Lower leg skin (tissue), 3 donors: ENCODE data around the gene TM9SF4.

Source experiments
- POLR2A ChIP-seq, 2 donors: fragments of 450-650 bp; IDR thresholded peaks; one replicate each; pipeline ENCODE4 v1.6.1; 2016 to 2017; ENCODE audit warnings: antibody characterized with exemption in 2 of 2, mild to moderate bottlenecking in 1 of 2, moderate library complexity in 1 of 2
- TF ChIP-seq, protein P1 (sequence below), 3 donors: fragments of 450-650 bp; IDR thresholded peaks; one replicate each; pipeline ENCODE4 v1.5.1; 2016; ENCODE audit warnings: antibody characterized with exemption in 3 of 3, mild to moderate bottlenecking in 3 of 3, moderate library complexity in 2 of 3

DNA sequence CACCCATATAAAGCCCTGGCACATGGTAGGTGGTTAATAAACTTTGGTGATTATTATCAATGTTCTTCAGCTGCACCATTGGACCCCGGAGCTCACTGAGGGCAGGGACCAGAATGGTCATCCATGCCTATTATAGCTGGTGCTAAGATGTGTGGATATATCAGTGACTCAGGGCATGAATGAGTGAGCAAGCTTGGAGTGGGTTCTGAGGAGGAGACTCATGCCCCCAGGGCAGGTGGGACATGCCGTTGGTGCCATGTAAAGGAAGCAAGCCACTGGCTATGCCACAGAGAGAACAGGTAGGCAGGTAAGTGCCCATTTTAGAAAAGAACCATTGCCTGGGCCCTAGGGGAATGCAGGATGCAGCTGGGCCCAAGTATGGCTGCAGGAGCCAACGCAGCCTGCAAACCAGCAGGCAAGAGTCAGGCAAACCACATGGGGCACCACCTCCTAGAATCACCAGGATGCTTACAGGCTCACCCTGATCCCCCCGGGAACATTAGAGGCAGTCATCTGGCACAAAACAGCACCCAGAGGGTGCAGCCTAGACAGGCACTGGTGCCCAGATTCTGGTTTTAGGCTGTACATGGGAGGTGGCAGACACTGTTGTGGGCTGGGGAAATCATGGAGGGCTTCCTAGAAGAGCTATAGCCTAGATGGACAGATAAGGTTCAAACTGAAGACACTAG lies 74.6 kb downstream of the TM9SF4 start:
- no peak for TF ChIP-seq POLR2A (IDR thresholded peaks at IDR 0.05)
- TF ChIP-seq, protein P1, sequence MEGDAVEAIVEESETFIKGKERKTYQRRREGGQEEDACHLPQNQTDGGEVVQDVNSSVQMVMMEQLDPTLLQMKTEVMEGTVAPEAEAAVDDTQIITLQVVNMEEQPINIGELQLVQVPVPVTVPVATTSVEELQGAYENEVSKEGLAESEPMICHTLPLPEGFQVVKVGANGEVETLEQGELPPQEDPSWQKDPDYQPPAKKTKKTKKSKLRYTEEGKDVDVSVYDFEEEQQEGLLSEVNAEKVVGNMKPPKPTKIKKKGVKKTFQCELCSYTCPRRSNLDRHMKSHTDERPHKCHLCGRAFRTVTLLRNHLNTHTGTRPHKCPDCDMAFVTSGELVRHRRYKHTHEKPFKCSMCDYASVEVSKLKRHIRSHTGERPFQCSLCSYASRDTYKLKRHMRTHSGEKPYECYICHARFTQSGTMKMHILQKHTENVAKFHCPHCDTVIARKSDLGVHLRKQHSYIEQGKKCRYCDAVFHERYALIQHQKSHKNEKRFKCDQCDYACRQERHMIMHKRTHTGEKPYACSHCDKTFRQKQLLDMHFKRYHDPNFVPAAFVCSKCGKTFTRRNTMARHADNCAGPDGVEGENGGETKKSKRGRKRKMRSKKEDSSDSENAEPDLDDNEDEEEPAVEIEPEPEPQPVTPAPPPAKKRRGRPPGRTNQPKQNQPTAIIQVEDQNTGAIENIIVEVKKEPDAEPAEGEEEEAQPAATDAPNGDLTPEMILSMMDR (IDR thresholded peaks at IDR 0.05) = no peak
